GM10266 (cell line): ENCODE data around the gene TIMP1.

Source experiments
- DNase-seq: peaks from one replicate; pipeline ENCODE4 v3.0.0; 2012; ENCODE audit errors: extremely low spot score
- CTCF ChIP-seq: IDR thresholded peaks from 2 replicates; pipeline ENCODE4 v1.5.1; 2012; ENCODE audit warnings: mild to moderate bottlenecking, low read depth; ENCODE audit not compliant: control insufficient read depth, insufficient read depth; ENCODE audit errors: missing control alignments

Gene TIMP1

GRCh38 chrX:47574076-47574546, 8.1 kb upstream of the TIMP1 start:
- DNase-seq: no peak
- TF ChIP-seq CTCF: no peak

- TF ChIP-seq CTCF: no peak
- no peak for DNase-seq
Observed at GRCh38 chrX:47574547-47575301, 7.5 kb upstream of the TIMP1 start.

GRCh38 chrX:47576021-47576898, 6.0 kb upstream of the TIMP1 start:
- no peak for TF ChIP-seq CTCF
- DNase-seq: no peak

GRCh38 chrX:47577424-47577823, 4.8 kb upstream of the TIMP1 start:
- no peak for DNase-seq
- TF ChIP-seq CTCF: no peak

GRCh38 chrX:47577901-47578300, 4.3 kb upstream of the TIMP1 start:
- DNase-seq: no peak
- TF ChIP-seq CTCF: no peak

- TF ChIP-seq CTCF: no peak
- DNase-seq: no peak
Observed at GRCh38 chrX:47578692-47579091, 3.5 kb upstream of the TIMP1 start.

- DNase-seq: peak; percentile 59
- no peak for TF ChIP-seq CTCF
Observed at GRCh38 chrX:47579537-47579936, 2.7 kb upstream of the TIMP1 start.
